ENCODE measurements around the gene ZRANB3. TPM values are rescaled to one million over a fixed set of nuclear protein-coding genes. Genes with fewer than 3 reads are reported as not detected.

The ZRANB3 gene
- 10 to 100 TPM; 21.4 to 21.5 TPM for total RNA-seq

- ATAC-seq = peak; percentile 77
- Mint-ChIP-seq H3K36me3 (ENCODE audit: low read depth) (peaks cover 22% of the 10 kb centered on the region), H3K27ac (no peak within 1 kb of the TSS), H3K27me3 (no peaks in the 10 kb centered on the region), H3K4me3 (no peak within 1 kb of the TSS), H3K4me1 (ENCODE audit: low read depth) (peaks cover 33% of the 10 kb centered on the region), H3K9me3 (no peaks in the 10 kb centered on the region)
- TF ChIP-seq CTCF (IDR thresholded peaks at IDR 0.05) = no peak
- ChIA-PET POLR2A (interaction anchor here (0.5 to 1.6 kb wide), 8 partner anchors 12 to 612 kb away, joined by 3 to 6 read pairs (median 3); partner anchors contain the start of gene CCNT2), CTCF (interaction anchor here (0.5 to 1.0 kb wide), 4 partner anchors 95 to 526 kb away, joined by 3 read pairs; partner anchors contain the start of gene RAB3GAP1)
- intact Hi-C loops (cut with micrococcal nuclease) = loop anchor here (2.0 to 10.0 kb wide), 2 partner anchors 506 to 612 kb away; partner anchors contain the start of gene CCNT2
- peak; percentile 98 for DNase-seq
Measured at GRCh38 chr2:135530313-135531230, at the start of gene ZRANB3. Gene ZRANB3 (minus strand): TSS chr2:135531218.

GRCh38 chr2:135573620-135574019 is 42.6 kb upstream of the ZRANB3 start:
- no peak for TF ChIP-seq CTCF (IDR thresholded peaks at IDR 0.05)
- Mint-ChIP-seq H3K4me3 (no peak overlapping the region), H3K4me1 (ENCODE audit: low read depth) (peaks cover 2% of the 10 kb centered on the region), H3K36me3 (ENCODE audit: low read depth) (peaks cover 13% of the 10 kb centered on the region), H3K27ac (no peak overlapping the region), H3K9me3 (no peaks in the 10 kb centered on the region), H3K27me3 (no peaks in the 10 kb centered on the region)
- DNase-seq = no peak
- POLR2A ChIA-PET = no interaction called here
- CTCF ChIA-PET = interaction anchor here (0.6 to 2.0 kb wide), 4 partner anchors 12 to 461 kb away, joined by 3 to 7 read pairs (median 6); no protein-coding TSS in a partner anchor
- intact Hi-C loops (cut with micrococcal nuclease) = no loop called here
- ATAC-seq = no peak

- no peaks in the 10 kb centered on the region for H3K9me3 Mint-ChIP-seq
- no peaks in the 10 kb centered on the region for H3K4me1 Mint-ChIP-seq (ENCODE audit: low read depth)
- POLR2A ChIA-PET = interaction anchor here (1.6 kb wide), 1 partner anchor 87 kb away, joined by 4 read pairs; no protein-coding TSS in a partner anchor
- intact Hi-C loops (cut with micrococcal nuclease) = no loop called here
- CTCF ChIA-PET = interaction anchor here (1.2 to 2.2 kb wide), 2 partner anchors 139 to 582 kb away, joined by 3 to 6 read pairs; no protein-coding TSS in a partner anchor
- no peak overlapping the region for H3K27ac Mint-ChIP-seq
- H3K4me3 Mint-ChIP-seq = no peak overlapping the region
- no peak for ATAC-seq
- no peak for DNase-seq
- H3K27me3 Mint-ChIP-seq = no peaks in the 10 kb centered on the region
- no peak for TF ChIP-seq CTCF (IDR thresholded peaks at IDR 0.05)
- peaks cover 11% of the 10 kb centered on the region for H3K36me3 Mint-ChIP-seq (ENCODE audit: low read depth)
Measured at GRCh38 chr2:135570884-135571283, 39.9 kb upstream of the ZRANB3 start.

GRCh38 chr2:135563793-135564192 is 32.8 kb upstream of the ZRANB3 start:
- ChIA-PET POLR2A (no interaction called here), CTCF (no interaction called here)
- peak; percentile 34 for DNase-seq
- H3K9me3 Mint-ChIP-seq = peaks cover 2% of the 10 kb centered on the region
- H3K36me3 Mint-ChIP-seq (ENCODE audit: low read depth) = peaks cover 15% of the 10 kb centered on the region
- peak; percentile 66 for ATAC-seq
- peaks cover 12% of the 10 kb centered on the region for H3K4me1 Mint-ChIP-seq (ENCODE audit: low read depth)
- no peak overlapping the region for H3K27ac Mint-ChIP-seq
- intact Hi-C loops (cut with micrococcal nuclease) = no loop called here
- TF ChIP-seq CTCF (IDR thresholded peaks at IDR 0.05) = no peak
- H3K4me3 Mint-ChIP-seq = no peak overlapping the region
- H3K27me3 Mint-ChIP-seq = no peaks in the 10 kb centered on the region

- Mint-ChIP-seq H3K27ac (no peak overlapping the region), H3K4me1 (ENCODE audit: low read depth) (peaks cover 15% of the 10 kb centered on the region), H3K9me3 (peaks cover 2% of the 10 kb centered on the region), H3K27me3 (no peaks in the 10 kb centered on the region), H3K36me3 (ENCODE audit: low read depth) (peaks cover 12% of the 10 kb centered on the region), H3K4me3 (no peak overlapping the region)
- ChIA-PET POLR2A (no interaction called here), CTCF (no interaction called here)
- no peak for DNase-seq
- no peak for TF ChIP-seq CTCF (IDR thresholded peaks at IDR 0.05)
- intact Hi-C loops (cut with micrococcal nuclease) = no loop called here
- no peak for ATAC-seq
Measured at GRCh38 chr2:135561925-135562324, 30.9 kb upstream of the ZRANB3 start.
